Esophagus squamous epithelium (tissue), 5 donors: ENCODE measurements around the gene APLNR. TPM values are rescaled to one million over a fixed set of nuclear protein-coding genes. Genes with fewer than 3 reads are reported as not detected.

Experiments
- DNase-seq: peaks from one replicate; lab custom pipeline; 2025; lab: John Stamatoyannopoulos, UW
- H3K27ac ChIP-seq, 4 donors: fragments of 200-600 bp; sonication (generic); one replicate each; pipeline ENCODE4 v1.5.1; 2016 to 2019; ENCODE audit warnings: mild to moderate bottlenecking in 1 of 4
- H3K27me3 ChIP-seq, 4 donors: fragments of 200-600 bp; sonication (generic); 1 replicate in 3 of 4; 2 replicates in 1 of 4; pipeline versions ENCODE4 v1.5.1 to v1.6.0; 2017 to 2021; ENCODE audit warnings: antibody characterized with exemption in 1 of 4
- H3K36me3 ChIP-seq, 3 donors: fragments of 200-600 bp; sonication (generic); one replicate each; pipeline ENCODE4 v1.5.1; 2016 to 2019
- H3K4me1 ChIP-seq, 3 donors: fragments of 200-600 bp; sonication (generic); one replicate each; pipeline ENCODE4 v1.5.1; 2017 to 2019
- H3K4me3 ChIP-seq, 4 donors: fragments of 200-600 bp; sonication (generic); 1 replicate in 3 of 4; 2 replicates in 1 of 4; pipeline ENCODE4 v1.5.1; 2016 to 2019; ENCODE audit warnings: mild to moderate bottlenecking in 2 of 4, moderate library complexity in 1 of 4
- H3K9me3 ChIP-seq, 3 donors: fragments of 200-600 bp; sonication (generic); one replicate each; pipeline ENCODE4 v1.5.1; 2016 to 2019
- POLR2A ChIP-seq, 4 donors: fragments of 450-650 bp; IDR thresholded peaks; one replicate each; pipeline ENCODE4 v1.6.1; 2017; ENCODE audit warnings: antibody characterized with exemption in 4 of 4, mild to moderate bottlenecking in 4 of 4, moderate library complexity in 3 of 4
- WGBS, 2 donors: methylation state at CpG; one replicate each; pipeline ENCODE4 v1.1.5; 2018; 5-methylcytosine and 5-hydroxymethylcytosine counted together
- intact Hi-C: fragments of 100-400 bp; cut with DNase I; formaldehyde crosslinking; loops from one replicate; pipeline ENCODE4 v1.15.0; 2022
- total RNA-seq, 4 donors: library from RNA; depleted of rRNA; stranded (reverse); fragments of >200 nt; gene quantifications; one replicate each; pipeline ENCODE4 v1.1.0, GENCODE V29; 2016
- TF ChIP-seq, protein P1 (sequence below), 6 experiments: fragments of 450-650 bp in 4 of 6; fragments of 200-600 bp in 2 of 6; sonication (generic) in 2 of 6; IDR thresholded peaks; one replicate each; pipeline ENCODE4 v1.5.1; 2016 to 2019; ENCODE audit warnings: antibody characterized with exemption in 6 of 6, mild to moderate bottlenecking in 4 of 6, moderate library complexity in 4 of 6
- donor health status: DM: yes; HTN: yes; CAD: no.

The APLNR gene
- total RNA-seq, 4 donors from 2014 or later = 0.26 to 1.7 (median 0.34) TPM

GRCh38 chr11:57230316-57230715 lies 6.7 kb downstream of the APLNR start:
- no peak overlapping the region for H3K27ac ChIP-seq
- H3K27me3 ChIP-seq = peaks cover 0 to 57% (median 0%) of the 10 kb centered on the region in 4 donors
- no peaks in the 10 kb centered on the region for H3K36me3 ChIP-seq
- no peaks in the 10 kb centered on the region for H3K4me1 ChIP-seq
- no peaks in the 10 kb centered on the region for H3K9me3 ChIP-seq
- no peak for TF ChIP-seq POLR2A (IDR thresholded peaks at IDR 0.05)
- TF ChIP-seq, protein P1, sequence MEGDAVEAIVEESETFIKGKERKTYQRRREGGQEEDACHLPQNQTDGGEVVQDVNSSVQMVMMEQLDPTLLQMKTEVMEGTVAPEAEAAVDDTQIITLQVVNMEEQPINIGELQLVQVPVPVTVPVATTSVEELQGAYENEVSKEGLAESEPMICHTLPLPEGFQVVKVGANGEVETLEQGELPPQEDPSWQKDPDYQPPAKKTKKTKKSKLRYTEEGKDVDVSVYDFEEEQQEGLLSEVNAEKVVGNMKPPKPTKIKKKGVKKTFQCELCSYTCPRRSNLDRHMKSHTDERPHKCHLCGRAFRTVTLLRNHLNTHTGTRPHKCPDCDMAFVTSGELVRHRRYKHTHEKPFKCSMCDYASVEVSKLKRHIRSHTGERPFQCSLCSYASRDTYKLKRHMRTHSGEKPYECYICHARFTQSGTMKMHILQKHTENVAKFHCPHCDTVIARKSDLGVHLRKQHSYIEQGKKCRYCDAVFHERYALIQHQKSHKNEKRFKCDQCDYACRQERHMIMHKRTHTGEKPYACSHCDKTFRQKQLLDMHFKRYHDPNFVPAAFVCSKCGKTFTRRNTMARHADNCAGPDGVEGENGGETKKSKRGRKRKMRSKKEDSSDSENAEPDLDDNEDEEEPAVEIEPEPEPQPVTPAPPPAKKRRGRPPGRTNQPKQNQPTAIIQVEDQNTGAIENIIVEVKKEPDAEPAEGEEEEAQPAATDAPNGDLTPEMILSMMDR (IDR thresholded peaks at IDR 0.05) = no peak
- WGBS, 2 donors = 50 to 78% methylated on average over 5 of the region's 5 CpGs
- no peak overlapping the region for H3K4me3 ChIP-seq
- DNase-seq = no peak
- intact Hi-C loops = no loop called here

- no peaks in the 10 kb centered on the region for H3K36me3 ChIP-seq
- DNase-seq = no peak
- TF ChIP-seq, protein P1 (IDR thresholded peaks at IDR 0.05) = no peak
- no peak for TF ChIP-seq POLR2A (IDR thresholded peaks at IDR 0.05)
- H3K4me3 ChIP-seq = no peak overlapping the region
- H3K4me1 ChIP-seq = no peaks in the 10 kb centered on the region
- 60 to 94% methylated on average over 2 to 3 of the region's 3 CpGs for WGBS, 2 donors
- no peak overlapping the region for H3K27ac ChIP-seq
- H3K9me3 ChIP-seq = no peaks in the 10 kb centered on the region
- H3K27me3 ChIP-seq = peaks cover 0 to 40% (median 0%) of the 10 kb centered on the region in 4 donors
- intact Hi-C loops = no loop called here
These were observed 8.4 kb downstream of the APLNR start for GRCh38 chr11:57228600-57228999.

DNA sequence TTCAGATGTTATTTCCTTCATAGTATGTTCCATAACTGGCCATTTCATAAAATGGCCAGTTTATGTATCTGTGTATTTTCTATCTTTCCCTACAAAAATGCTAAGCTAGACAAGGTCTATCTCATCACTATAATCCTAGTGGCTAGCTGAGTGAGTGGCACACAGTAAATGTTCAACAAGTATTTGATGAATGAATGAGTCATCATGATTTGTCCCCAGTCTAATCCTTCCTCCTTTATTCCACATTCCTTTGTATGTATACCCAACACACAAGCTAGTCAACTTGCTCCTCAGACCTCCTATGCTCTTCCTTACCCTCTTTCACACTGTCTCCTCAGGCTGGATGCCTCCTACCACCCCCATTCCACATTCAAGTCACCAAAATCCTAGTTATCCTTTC lies 12.5 kb downstream of the APLNR start:
- Histone ChIP-seq H3K36me3 (no peaks in the 10 kb centered on the region), H3K9me3 (no peaks in the 10 kb centered on the region), H3K4me3 (no peak overlapping the region), H3K27me3 (peaks cover 0 to 7% (median 0%) of the 10 kb centered on the region in 4 donors), H3K27ac (no peak overlapping the region), H3K4me1 (peaks cover 0 to under 1% (median 0%) of the 10 kb centered on the region in 3 donors)
- no peak for DNase-seq
- intact Hi-C loops = no loop called here
- no peak for TF ChIP-seq POLR2A (IDR thresholded peaks at IDR 0.05)
- TF ChIP-seq, protein P1 (IDR thresholded peaks at IDR 0.05) = peak in 1 of 6 experiments; percentile 21

- 75 to 78% methylated on average over 2 of the region's 2 CpGs for WGBS, 2 donors
- Histone ChIP-seq H3K36me3 (no peaks in the 10 kb centered on the region), H3K27ac (no peak overlapping the region), H3K4me3 (no peak overlapping the region), H3K4me1 (peaks cover 0 to 4% (median under 1%) of the 10 kb centered on the region in 3 donors), H3K27me3 (peaks cover 0 to 7% (median 0%) of the 10 kb centered on the region in 4 donors), H3K9me3 (no peaks in the 10 kb centered on the region)
- DNase-seq = no peak
- intact Hi-C loops = no loop called here
- TF ChIP-seq POLR2A (IDR thresholded peaks at IDR 0.05) = no peak
- TF ChIP-seq, protein P1 (IDR thresholded peaks at IDR 0.05) = no peak
These were observed 12.9 kb downstream of the APLNR start for GRCh38 chr11:57224128-57224527.

- DNase-seq = no peak
- H3K9me3 ChIP-seq = no peaks in the 10 kb centered on the region
- no peak for TF ChIP-seq POLR2A (IDR thresholded peaks at IDR 0.05)
- TF ChIP-seq, protein P1 (IDR thresholded peaks at IDR 0.05) = no peak
- no peak overlapping the region for H3K4me3 ChIP-seq
- no peaks in the 10 kb centered on the region for H3K36me3 ChIP-seq
- intact Hi-C loops = no loop called here
- WGBS, 2 donors = 76 to 82% methylated on average over 3 of the region's 3 CpGs
- H3K4me1 ChIP-seq = peaks cover 0 to 5% (median 4%) of the 10 kb centered on the region in 3 donors
- H3K27ac ChIP-seq = no peak overlapping the region
- peaks cover 0 to 2% (median 0%) of the 10 kb centered on the region in 4 donors for H3K27me3 ChIP-seq
These were observed 13.4 kb downstream of the APLNR start for GRCh38 chr11:57223601-57224000.
